Breast epithelium (tissue), 4 donors: ENCODE data around the gene TM4SF1. TPM values are rescaled to one million over a fixed set of nuclear protein-coding genes. Genes with fewer than 3 reads are reported as not detected.

Experiments used
- DNase-seq, 2 donors: peaks; one replicate each; pipeline ENCODE4 v3.0.0-alpha.2; 2019; ENCODE audit warnings: low spot score in 2 of 2
- H3K27ac ChIP-seq, 2 donors: fragments of 200-600 bp; sonication (generic) in 1 of 2; one replicate each; pipeline ENCODE4 v1.5.1; 2016 to 2019; ENCODE audit warnings: mild to moderate bottlenecking in 1 of 2
- H3K27me3 ChIP-seq, 2 donors: fragments of 200-600 bp; sonication (generic) in 1 of 2; one replicate each; pipeline versions ENCODE4 v1.5.1 to v1.6.0; 2017 to 2019; ENCODE audit warnings: control low read depth in 1 of 2, mild to moderate bottlenecking in 1 of 2
- H3K36me3 ChIP-seq: fragments of 200-600 bp; one replicate; pipeline ENCODE4 v1.5.1; 2019
- H3K4me1 ChIP-seq, 2 donors: fragments of 200-600 bp; sonication (generic); one replicate each; pipeline ENCODE4 v1.5.1; 2016 to 2019; ENCODE audit warnings: control low read depth in 1 of 2
- H3K4me3 ChIP-seq, 3 donors: fragments of 200-600 bp; sonication (generic); 1 replicate in 2 of 3; 2 replicates in 1 of 3; pipeline ENCODE4 v1.5.1; 2016 to 2019; ENCODE audit warnings: mild to moderate bottlenecking in 3 of 3, moderate library complexity in 2 of 3
- H3K9me3 ChIP-seq, 2 donors: fragments of 200-600 bp; sonication (generic) in 1 of 2; one replicate each; pipeline ENCODE4 v1.5.1; 2016 to 2019; ENCODE audit warnings: control low read depth in 1 of 2
- POLR2A ChIP-seq: fragments of 450-650 bp; IDR thresholded peaks from one replicate; pipeline ENCODE4 v1.6.1; 2016; ENCODE audit warnings: antibody characterized with exemption, mild to moderate bottlenecking, moderate library complexity
- POLR2AphosphoS5 ChIP-seq, 3 donors: sonication (generic); formaldehyde crosslinking; IDR thresholded peaks; one replicate each; pipeline ENCODE4 v1.6.1; 2017; ENCODE audit warnings: antibody characterized with exemption in 3 of 3
- intact Hi-C: fragments of 100-400 bp; cut with DNase I; formaldehyde crosslinking; loops from one replicate; pipeline ENCODE4 v1.15.1; 2023; ENCODE audit warnings: low total_unique reads
- total RNA-seq, 3 donors: library from RNA; depleted of rRNA; stranded (reverse); fragments of >200 nt; gene quantifications; one replicate each; pipeline ENCODE4 v1.1.0, GENCODE V29; 2016
- TF ChIP-seq, protein P1 (sequence below), 3 donors: fragments of 450-650 bp; IDR thresholded peaks; one replicate each; pipeline ENCODE4 v1.5.1; 2016 to 2017; ENCODE audit warnings: antibody characterized with exemption in 3 of 3, mild to moderate bottlenecking in 3 of 3, moderate library complexity in 3 of 3

TM4SF1 gene
- total RNA-seq, 3 donors from 2014 or later: 48.5 to 559 (median 290) TPM

- no peak for DNase-seq
- Histone ChIP-seq H3K9me3 (no peaks in the 10 kb centered on the region), H3K4me3 (peak overlapping the region in 2 of 3 donors; percentile 21 to 52), H3K4me1 (no peaks in the 10 kb centered on the region), H3K36me3 (no peaks in the 10 kb centered on the region), H3K27ac (peak overlapping the region; percentile 56 to 68), H3K27me3 (no peaks in the 10 kb centered on the region)
- no peak for TF ChIP-seq POLR2AphosphoS5 (IDR thresholded peaks at IDR 0.05)
- no peak for TF ChIP-seq POLR2A
- TF ChIP-seq, protein P1, sequence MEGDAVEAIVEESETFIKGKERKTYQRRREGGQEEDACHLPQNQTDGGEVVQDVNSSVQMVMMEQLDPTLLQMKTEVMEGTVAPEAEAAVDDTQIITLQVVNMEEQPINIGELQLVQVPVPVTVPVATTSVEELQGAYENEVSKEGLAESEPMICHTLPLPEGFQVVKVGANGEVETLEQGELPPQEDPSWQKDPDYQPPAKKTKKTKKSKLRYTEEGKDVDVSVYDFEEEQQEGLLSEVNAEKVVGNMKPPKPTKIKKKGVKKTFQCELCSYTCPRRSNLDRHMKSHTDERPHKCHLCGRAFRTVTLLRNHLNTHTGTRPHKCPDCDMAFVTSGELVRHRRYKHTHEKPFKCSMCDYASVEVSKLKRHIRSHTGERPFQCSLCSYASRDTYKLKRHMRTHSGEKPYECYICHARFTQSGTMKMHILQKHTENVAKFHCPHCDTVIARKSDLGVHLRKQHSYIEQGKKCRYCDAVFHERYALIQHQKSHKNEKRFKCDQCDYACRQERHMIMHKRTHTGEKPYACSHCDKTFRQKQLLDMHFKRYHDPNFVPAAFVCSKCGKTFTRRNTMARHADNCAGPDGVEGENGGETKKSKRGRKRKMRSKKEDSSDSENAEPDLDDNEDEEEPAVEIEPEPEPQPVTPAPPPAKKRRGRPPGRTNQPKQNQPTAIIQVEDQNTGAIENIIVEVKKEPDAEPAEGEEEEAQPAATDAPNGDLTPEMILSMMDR (IDR thresholded peaks at IDR 0.05): no peak
- intact Hi-C loops: no loop called here
Measured at GRCh38 chr3:149332771-149333170, 44.7 kb downstream of the TM4SF1 start.

- Histone ChIP-seq H3K9me3 (no peaks in the 10 kb centered on the region), H3K27ac (peak overlapping the region; percentile 56 to 68), H3K36me3 (no peaks in the 10 kb centered on the region), H3K27me3 (no peaks in the 10 kb centered on the region), H3K4me1 (no peaks in the 10 kb centered on the region), H3K4me3 (peak overlapping the region in 2 of 3 donors; percentile 21 to 52)
- DNase-seq: no peak
- TF ChIP-seq POLR2A (no peak), POLR2AphosphoS5 (IDR thresholded peaks at IDR 0.05) (no peak)
- TF ChIP-seq, protein P1 (IDR thresholded peaks at IDR 0.05): no peak
- intact Hi-C loops: no loop called here
Measured at GRCh38 chr3:149332227-149332765, 45.2 kb downstream of the TM4SF1 start.

- no peaks in the 10 kb centered on the region for H3K4me1 ChIP-seq
- H3K36me3 ChIP-seq: no peaks in the 10 kb centered on the region
- no peaks in the 10 kb centered on the region for H3K9me3 ChIP-seq
- intact Hi-C loops: no loop called here
- H3K4me3 ChIP-seq: peak overlapping the region in 1 of 3 donors; percentile 29
- TF ChIP-seq POLR2A (no peak), POLR2AphosphoS5 (IDR thresholded peaks at IDR 0.05) (no peak)
- TF ChIP-seq, protein P1 (IDR thresholded peaks at IDR 0.05): no peak
- DNase-seq: no peak
- H3K27me3 ChIP-seq: no peaks in the 10 kb centered on the region
- no peak overlapping the region for H3K27ac ChIP-seq
Measured at GRCh38 chr3:149331396-149331795, 46.1 kb downstream of the TM4SF1 start.

GRCh38 chr3:149330609-149331331 lies 46.7 kb downstream of the TM4SF1 start:
- Histone ChIP-seq H3K36me3 (no peaks in the 10 kb centered on the region), H3K4me3 (no peak overlapping the region), H3K4me1 (no peaks in the 10 kb centered on the region), H3K9me3 (no peaks in the 10 kb centered on the region), H3K27ac (no peak overlapping the region), H3K27me3 (no peaks in the 10 kb centered on the region)
- intact Hi-C loops: no loop called here
- TF ChIP-seq POLR2A (no peak), POLR2AphosphoS5 (IDR thresholded peaks at IDR 0.05) (no peak)
- TF ChIP-seq, protein P1 (IDR thresholded peaks at IDR 0.05): no peak
- no peak for DNase-seq

DNA sequence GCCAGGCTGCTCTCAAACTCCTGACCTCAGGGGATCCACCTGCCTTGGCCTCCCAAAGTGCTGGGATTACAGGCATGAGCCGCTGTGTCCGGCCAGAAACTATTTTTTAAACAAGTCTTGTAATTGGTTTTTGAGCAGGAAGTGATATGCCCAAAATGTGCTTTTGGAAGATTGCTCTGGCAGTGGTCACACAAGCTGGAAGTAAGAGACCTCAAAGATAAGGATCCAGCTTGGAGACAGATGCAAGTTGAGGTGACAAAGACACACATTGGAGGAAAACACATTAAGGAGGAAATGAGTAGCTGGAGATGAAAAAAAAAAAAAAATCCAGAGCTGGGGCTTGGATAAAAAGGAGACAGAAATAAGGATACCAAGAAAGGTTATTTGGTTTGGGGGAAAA lies 50.3 kb downstream of the TM4SF1 start:
- Histone ChIP-seq H3K27ac (no peak overlapping the region), H3K9me3 (no peaks in the 10 kb centered on the region), H3K4me1 (no peaks in the 10 kb centered on the region), H3K4me3 (no peak overlapping the region), H3K36me3 (no peaks in the 10 kb centered on the region), H3K27me3 (no peaks in the 10 kb centered on the region)
- intact Hi-C loops: no loop called here
- DNase-seq: no peak
- TF ChIP-seq, protein P1 (IDR thresholded peaks at IDR 0.05): no peak
- no peak for TF ChIP-seq POLR2AphosphoS5 (IDR thresholded peaks at IDR 0.05)
- TF ChIP-seq POLR2A: no peak
